HG03108 (cell line): ENCODE results near the gene HS3ST5.
"Not testable (repeated sequence)": the region's sequence is repeated elsewhere in the genome, so short reads cannot be mapped to it uniquely, and the experiment has no call there.

Experiments
- ATAC-seq: cut with Tn5 transposase; IDR thresholded peaks from one replicate; pipeline ENCODE4 v1.9.1; 2021; ENCODE audit warnings: moderate library complexity; ENCODE audit not compliant: unreplicated experiment

The HS3ST5 gene

DNA sequence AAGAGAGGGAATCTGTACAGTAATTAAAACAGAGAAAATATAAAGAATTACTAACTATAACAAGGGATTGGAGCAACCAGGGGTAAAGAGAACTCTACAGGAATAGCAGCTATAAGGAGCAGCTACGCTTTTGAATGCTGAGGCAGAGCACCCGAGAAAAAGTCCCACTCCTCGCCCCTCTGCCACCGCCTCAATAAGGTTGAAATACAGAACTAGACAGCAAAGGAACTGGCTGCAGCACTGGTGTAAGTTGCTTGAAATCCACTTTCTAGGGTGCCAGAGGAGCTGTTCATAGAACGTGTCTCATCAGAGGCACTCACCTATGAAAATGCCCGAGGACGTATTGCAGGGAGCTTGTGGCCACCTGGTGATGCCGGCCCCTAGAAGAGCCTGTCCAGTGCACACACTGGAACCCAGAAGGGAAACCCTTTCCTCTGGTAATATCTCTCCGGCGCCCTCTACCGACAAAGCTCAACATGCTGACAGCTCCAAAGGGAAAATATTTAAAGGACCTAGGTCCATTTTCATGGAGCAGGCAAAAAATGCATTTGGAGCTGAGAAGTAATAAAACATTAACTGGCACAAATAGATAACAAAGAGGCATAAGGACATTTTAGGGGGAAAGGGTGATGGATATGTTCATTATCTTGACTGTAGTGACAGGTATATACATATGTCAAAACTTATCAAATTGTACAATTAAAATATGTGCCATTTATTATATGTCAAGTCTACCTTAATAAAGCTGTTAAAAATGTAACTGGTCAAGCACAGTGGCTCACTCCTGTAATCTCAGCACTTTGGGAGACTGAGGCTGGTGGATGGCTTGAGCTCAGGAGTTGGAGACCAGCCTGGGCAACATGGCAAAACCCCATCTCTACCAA lies 234.5 kb downstream of the HS3ST5 start:
- ATAC-seq, result no peak

DNA sequence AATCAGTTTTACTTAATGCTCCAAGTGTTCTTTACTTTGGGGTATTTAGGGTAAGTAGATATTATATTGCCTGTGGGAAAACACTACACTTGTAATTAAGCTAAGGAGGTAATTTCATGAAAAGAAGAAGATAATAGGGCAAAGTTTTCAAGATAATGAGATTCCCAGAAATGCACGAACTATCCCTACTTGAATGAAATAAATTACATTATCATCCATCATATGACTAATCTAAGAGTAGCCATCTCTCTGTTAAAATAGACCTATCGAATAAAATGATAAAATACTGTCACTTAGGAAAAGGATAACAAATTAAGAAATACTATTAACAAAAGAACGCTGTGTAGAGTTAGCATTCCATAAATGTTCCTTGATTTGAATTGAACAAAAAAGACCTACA lies 236.8 kb downstream of the HS3ST5 start:
- no peak for ATAC-seq

DNA sequence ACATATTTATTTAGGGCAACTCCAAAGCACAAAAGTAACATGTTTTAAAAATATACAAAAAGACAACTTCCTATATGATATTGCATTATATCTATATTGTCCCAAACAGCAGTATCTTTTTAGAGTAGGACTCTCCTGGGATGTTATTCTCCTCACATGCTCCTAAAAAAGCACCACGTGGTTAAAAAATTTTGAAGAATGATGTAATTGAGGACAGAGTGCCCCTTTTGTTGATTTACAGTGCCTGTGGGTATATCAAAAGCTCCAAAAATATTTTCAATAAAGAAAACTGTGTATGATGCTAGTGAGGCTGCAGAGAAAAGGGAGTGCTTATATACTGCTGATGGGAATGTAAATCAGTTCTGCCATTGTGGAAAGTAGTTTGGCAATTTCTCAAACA lies 241.6 kb downstream of the HS3ST5 start:
- ATAC-seq, result no peak

DNA sequence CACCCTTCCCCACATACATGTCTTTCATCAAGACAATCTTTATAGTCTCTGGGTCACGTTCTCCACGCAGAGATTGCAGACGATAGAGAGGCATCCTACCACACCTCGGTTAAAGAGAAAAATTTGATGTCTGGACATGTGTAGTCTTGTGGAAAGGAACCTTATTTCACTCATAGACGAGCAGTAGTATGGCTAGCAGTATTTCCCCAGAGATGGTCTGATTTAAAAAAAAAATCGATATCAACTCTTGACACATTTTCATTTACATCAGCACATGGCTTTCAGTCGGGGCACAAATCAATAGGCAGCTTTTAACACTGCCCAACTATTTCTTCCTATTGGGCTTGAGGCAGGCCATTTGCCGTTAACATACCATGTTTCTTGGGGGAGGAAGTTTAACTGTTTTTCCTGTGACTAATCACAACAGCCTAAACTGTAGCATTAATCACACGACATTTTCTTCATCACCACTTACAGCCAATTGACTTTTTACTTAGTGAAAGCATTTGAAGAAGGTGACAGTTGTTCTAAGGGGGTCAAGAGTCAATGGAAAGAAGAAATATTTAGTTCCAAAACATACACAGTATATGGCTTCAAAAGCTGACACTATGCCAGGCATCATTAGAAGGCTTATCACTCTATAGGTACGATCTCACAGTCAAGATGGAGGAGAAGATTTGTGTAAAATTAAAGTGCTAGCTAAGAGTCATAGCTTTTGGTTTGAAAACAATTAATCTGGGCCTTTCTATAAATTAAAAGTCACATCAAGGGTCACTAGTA lies 242.4 kb downstream of the HS3ST5 start:
- ATAC-seq, result no peak

DNA sequence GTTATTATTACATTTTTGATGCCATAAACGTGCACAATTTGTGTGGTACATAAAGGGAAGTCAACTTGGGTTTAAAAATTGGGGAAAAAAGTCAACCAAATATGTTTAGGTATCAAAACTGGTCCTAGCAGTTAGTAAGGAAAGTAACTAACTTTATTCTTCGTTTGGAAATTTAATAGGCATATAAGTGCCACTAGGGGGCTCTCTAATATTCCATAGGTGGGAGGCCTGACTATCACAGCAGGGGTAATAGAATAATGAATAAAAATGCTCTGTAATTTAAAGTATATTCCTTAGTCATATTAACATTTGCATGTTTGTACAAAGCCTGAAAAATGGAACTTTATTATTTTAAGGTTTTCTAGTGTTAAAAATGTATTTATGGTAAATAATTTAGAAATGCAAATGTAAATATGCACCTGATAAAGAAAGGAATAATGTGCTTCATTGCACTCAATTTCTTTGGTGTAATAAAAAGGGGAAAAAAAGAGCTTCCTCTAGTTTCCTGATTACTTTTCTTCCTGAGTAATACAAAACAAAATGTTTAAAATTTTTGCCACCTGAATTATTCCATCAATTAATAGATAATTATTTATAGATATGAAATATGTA lies 246.2 kb downstream of the HS3ST5 start:
- ATAC-seq, result no peak

DNA sequence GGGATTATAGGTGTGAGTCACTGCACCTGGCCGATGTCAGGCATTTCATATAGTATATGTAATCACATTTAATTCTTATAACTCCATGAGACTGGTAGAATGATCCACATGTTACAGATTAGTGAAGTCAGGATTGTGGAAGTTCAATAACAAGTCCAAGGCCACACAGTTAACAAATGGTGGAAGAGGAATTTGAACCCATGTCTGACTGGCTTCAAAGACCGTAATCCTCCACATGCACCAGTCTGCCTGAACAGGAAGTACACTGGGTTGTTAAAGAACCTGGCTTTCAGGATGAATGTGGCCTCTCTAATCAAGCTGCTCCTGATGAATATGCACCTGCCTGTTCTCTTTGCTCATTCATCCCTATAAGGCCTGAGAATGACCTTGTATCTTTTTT lies 249.9 kb downstream of the HS3ST5 start:
- ATAC-seq, result no peak

DNA sequence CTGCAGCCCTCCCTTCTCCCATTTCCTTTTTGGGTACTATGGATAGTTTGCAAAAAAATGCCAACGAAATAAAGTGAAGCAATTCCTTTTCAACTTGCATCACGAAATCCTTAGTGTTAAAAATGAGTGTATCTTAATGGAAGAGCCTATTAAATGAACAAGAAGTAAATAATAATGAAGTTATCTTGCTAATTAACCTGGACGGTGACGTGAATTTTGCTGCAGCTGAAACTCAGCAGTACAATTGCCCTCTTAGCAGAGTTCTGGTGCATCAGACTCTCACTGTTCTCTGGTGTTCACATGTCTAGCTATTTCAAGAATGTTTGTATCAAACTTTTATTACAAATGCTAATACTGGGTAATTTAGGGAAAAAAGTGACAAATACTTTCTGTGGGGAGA lies 252.2 kb downstream of the HS3ST5 start:
- no peak for ATAC-seq

DNA sequence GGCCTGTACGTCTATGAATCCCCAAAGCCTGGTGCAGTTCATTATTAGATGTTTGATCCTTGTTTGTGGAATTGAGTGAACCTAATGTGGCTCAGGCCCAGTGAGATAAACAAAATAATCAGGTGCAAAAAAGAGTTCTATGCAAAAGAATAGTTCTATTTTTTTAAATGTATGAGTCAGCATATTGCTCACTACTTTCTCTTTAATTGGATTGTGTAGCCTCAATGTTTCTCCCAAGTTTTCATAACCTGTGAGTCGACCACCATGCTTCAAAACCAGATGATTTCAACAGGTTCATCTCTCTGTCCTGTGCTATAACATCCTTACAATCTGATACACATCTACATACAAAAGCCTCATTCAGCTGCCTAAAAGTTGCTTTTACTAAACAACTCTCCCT lies 255.3 kb downstream of the HS3ST5 start:
- no peak for ATAC-seq

DNA sequence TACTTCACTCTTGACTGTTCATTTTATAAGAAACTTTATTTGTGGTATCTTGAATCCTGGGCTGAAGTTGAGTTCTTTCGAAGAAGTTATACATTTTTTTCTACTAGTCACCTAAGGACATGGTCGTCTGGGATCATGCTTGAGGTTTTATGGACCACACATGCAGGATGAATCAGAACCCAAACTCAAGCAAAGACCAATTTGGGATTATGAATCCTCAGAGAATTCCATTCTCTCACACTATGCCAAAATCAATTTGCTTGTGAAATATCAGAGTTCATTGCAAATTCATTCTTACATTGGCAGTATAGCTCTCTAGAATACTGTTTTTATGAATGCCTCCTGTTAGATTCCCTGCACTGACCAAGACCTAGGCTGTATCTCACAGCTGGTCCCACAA lies 257.6 kb downstream of the HS3ST5 start:
- no peak for ATAC-seq

DNA sequence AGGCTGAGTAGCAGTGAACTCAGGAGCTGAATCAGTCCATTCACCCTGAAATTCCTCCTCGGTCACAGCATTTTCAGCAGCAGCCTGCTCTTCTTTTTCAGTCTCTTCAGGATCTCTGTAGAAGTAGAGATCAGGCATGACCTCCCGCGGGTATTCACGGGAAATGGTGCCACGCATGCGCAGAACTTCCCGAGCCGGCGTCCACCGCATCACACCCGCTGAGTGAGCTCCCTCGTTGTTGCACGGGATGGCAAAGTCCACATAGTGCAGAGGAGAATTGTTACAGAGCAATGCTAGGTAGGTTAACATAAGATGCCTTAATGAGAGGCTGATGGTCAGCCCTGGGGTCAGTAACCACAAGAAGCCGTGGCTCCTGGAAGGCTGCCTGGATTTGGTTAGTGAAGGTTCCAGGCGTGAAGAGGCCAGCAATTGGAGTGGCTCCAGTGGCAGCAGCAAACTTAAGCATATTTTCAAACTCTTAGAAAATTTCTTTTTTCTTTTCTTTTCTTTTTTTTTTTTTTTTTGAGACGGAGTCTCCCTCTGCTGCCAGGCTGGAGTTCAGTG lies 258.4 kb downstream of the HS3ST5 start:
- ATAC-seq, result no peak

DNA sequence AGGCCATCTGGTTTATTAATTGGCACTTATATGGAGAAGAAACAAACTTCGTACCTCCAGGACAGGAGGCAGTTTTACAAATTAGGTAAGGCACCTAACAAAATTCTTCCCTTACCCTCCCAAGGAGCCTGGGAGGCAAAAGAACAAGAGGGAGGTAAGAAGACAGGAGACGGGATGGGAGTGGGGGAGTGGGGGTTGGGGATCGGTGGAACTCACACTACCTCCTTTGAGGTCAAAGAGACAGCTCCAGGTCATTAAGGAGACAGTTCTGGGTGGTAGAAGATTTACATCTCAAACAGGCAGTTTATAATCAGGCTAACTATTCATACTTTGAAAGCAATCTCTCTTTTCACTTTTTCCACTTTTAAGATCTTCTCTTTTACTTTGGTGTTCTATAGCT lies 259.6 kb downstream of the HS3ST5 start:
- ATAC-seq, result no peak

DNA sequence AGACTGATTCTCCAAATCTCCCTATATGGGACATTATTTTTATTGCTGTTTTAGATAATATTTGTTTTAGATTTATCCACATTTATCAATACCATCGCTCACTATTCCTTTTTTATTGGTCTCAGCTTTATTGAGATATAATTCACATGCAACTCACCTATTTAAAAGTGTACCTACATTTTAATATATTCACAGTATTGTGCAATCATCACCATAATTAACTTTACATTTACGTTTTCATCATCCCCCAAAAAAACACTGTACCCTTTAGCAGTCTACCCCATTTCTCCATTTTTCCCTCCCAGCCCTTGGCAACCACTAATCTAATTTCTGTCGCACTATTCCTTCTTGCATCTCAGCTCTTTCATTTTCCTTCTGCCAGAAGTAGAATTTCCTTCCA lies 261.1 kb downstream of the HS3ST5 start:
- no peak for ATAC-seq

DNA sequence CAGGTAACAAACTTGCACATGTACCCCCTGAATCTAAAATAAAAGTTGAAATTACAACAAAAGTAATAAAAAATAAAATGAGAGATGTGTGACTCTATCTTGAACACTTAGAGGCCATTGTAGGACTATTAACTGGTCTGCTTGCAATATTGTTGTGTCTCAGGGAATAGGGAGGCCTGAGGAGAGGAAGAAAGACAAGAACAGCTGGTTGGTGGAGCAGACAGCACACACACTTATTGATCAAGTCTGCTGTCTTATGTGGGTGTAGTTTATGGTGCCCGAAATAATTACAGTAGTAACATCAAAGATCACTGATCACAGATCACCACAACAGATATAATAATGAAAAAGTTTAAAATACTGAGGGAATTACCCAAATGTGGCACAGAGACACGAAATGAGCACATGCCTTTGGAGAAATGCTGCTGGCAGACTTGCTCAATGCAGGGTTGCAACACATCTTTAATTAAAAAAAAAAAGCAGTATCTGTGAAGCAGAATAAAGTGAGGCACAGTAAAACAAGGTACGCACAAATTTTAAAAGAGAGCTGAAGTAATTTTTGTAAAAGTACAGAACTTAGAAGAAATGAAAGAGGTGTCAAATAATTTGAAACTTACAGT lies 261.8 kb downstream of the HS3ST5 start:
- no peak for ATAC-seq

DNA sequence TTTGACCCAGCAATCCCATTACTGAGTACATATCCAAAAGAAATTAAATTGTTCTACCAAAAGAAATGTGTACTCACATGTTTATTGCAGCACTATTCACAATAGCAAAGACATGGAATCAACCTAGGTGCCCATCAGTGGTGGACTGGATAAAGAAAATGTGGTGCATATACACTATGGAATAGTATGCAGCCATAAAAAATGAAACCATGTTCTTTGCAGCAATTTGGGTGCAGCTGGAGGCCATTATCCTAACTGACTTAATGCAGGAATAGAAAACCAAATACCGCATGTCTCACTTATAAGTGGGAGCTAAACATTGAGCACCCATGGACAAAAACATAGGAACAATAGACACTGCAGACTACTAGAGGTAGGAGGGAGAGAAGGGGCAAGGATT lies 262.4 kb downstream of the HS3ST5 start:
- not testable (repeated sequence) for ATAC-seq

DNA sequence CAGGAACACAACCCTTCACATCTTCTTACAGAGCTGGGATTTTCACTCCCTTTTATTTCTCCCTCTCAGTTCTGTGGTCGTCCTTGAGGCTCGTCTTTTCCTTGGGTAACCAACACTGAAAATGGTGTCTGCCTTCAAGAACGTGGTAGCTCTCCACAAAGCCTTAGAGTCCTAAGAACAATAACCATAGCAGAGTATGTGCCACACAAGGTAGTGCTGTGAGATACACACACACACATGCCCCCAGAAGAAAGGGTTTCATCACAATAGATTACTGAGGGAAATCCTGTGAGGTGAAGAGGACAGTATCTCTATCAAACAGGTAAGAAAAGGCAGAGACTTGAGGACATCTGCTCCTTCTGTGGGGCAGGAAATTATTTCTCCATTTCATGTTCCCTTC lies 267.0 kb downstream of the HS3ST5 start:
- no peak for ATAC-seq

DNA sequence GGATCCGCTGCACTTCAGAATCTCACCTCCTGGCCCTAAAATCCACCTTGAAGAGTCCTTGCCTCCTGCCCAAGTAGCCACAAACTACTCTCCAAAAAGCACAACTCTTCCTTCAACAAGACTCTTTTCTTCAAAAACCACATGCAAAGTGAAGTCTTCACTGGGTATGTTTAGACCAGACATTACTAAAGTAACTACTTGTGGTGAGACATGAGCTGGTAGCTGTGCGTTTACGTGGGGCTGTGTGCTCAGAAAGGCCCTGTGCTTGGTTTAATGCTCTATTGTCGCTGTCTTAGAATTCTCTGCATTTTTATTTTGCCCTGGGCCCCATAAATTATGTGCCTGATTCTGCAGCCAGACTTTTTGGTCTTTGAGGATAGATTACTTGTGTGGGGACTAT lies 267.5 kb downstream of the HS3ST5 start:
- no peak for ATAC-seq

DNA sequence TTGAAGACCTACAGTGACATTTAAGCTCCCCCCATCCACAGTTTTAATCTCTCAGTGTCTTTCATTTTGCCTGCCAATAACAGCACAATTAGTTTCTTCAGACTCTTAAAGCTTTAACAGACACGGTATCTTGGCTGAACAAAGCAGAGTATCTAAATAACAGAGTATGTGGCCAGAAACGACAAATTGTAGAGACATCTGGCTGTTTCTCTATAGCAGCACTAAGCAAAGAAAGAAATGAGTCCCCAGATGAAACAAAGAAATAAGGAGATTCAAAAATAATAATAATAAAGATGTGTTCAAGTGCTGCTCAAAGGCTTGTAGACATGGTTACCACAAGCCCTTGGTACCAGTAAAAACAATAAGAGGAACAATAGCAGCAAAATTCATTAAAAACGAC lies 274.1 kb downstream of the HS3ST5 start:
- ATAC-seq, result no peak

DNA sequence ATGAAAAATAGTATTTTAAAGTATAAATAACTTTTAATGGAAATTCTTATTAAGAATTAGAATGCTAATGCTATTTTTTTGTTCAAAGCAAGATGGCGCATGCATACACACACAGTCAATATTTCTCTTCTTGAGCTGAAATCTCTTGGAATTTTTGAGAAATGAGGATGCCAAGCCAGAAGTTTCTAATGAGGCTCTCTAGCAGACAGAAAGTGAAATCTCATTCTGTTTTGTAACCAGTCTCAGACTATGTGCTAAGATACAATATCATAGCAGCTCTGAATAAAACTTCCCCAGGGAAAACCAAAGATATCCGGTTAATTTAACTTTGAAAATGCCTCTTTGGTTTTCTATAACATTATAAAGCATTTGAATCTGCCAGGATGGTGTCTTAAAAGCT lies 274.7 kb downstream of the HS3ST5 start:
- no peak for ATAC-seq

DNA sequence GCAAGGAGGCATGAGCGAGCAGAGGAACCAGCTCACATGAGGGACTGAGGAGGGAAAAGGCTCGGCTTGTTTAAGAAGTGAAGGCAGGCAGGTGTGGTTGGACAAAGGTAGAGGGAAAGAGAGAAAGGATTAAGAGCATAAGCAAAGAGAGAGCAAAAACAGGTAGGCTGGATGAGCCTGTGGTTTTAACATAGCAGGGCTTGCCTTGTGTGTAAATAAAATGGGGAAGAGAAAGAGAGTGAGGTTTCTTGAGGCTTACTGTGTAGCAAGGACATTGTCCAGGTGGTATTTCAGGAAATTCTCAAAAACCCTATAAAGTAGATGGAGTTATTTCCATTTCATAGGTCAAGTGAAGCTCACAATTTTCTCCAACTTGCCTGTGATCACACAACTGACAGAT lies 278.0 kb downstream of the HS3ST5 start:
- ATAC-seq, result no peak

DNA sequence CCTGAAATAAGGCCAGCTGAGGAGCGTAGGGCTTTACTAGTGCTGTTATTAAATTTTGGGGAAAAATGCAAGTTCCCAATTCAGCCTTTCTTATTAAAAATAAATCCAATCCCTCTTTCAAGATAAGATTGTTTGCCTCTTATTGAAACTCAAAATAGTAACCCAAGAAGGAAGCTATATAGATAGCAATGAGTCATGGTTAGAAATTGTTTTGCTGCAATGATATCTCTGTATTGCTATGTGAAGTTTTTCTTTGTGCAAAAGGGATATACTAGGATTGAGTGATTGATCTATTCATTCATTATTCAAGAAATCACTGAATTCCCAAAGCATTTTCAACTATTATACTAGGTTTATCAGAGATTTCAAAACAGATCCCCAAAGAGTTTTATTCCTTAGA lies 278.9 kb downstream of the HS3ST5 start:
- no peak for ATAC-seq

DNA sequence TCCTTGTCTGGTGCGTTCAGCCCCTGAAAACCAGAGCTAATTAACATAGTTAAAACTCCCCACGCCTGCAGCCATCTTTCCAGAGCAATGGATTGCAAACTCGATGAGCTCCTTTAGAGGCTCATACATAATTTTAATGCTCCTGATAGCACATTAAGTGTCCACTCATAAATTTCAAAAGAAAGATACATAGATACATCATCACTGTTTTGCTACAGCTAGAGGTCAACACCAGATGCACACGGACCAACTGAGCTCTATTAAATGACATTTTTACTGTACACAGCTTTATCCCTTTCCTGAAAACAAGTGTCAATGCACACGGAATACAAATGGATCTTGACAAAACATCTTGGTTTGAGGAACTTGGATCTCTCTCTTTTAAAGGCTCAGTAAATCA lies 280.6 kb downstream of the HS3ST5 start:
- ATAC-seq, result no peak
